MM.1S (cell line): Measurements from ENCODE around the gene TSPEAR.

ENCODE experiments used
- DNase-seq: peaks from one replicate; pipeline ENCODE4 v3.0.0-alpha.2; 2015
- H2AFZ ChIP-seq: fragments of 300-600 bp; sonication (generic); 2 replicates; pipeline ENCODE4 v1.6.0; 2016; ENCODE audit warnings: antibody characterized with exemption, low read length
- H3F3A ChIP-seq: fragments of 300-600 bp; sonication (generic); 2 replicates; pipeline ENCODE4 v1.6.1; 2016; ENCODE audit warnings: mild to moderate bottlenecking, antibody characterized with exemption, low read length, moderate library complexity, mixed read lengths; ENCODE audit not compliant: insufficient read depth
- H3K27ac ChIP-seq: fragments of 300-600 bp; sonication (generic); 2 replicates; pipeline ENCODE4 v1.5.1; 2016; ENCODE audit warnings: mild to moderate bottlenecking, low read length
- H3K27me3 ChIP-seq: fragments of 300-600 bp; sonication (generic); replicated peaks from 2 replicates; pipeline ENCODE4 v1.6.0; 2016; ENCODE audit warnings: low read length; ENCODE audit not compliant: insufficient read depth
- H3K36me3 ChIP-seq: fragments of 300-600 bp; sonication (generic); replicated peaks from 2 replicates; pipeline ENCODE4 v1.6.1; 2016; ENCODE audit warnings: mild to moderate bottlenecking, low read length, mixed read lengths; ENCODE audit not compliant: insufficient read depth
- H3K4me1 ChIP-seq: fragments of 300-600 bp; sonication (generic); 2 replicates; pipeline ENCODE4 v1.6.1; 2016; ENCODE audit warnings: low read length, mixed read lengths
- H3K4me2 ChIP-seq: fragments of 300-600 bp; sonication (generic); 2 replicates; pipeline ENCODE4 v1.6.0; 2016; ENCODE audit warnings: low read depth, low read length
- H3K4me3 ChIP-seq: fragments of 300-600 bp; sonication (generic); 2 replicates; pipeline ENCODE4 v1.5.1; 2016; ENCODE audit warnings: low read length, mixed read lengths
- H3K79me2 ChIP-seq: fragments of 300-600 bp; sonication (generic); 2 replicates; pipeline ENCODE4 v1.6.1; 2016; ENCODE audit warnings: mixed run types, low read length, mixed read lengths
- H3K9ac ChIP-seq: fragments of 300-600 bp; sonication (generic); 2 replicates; pipeline ENCODE4 v1.6.1; 2016; ENCODE audit warnings: low read length, mixed read lengths
- H3K9me2 ChIP-seq: fragments of 300-600 bp; sonication (generic); replicated peaks from 2 replicates; pipeline ENCODE4 v1.6.1; 2016; ENCODE audit warnings: mild to moderate bottlenecking, low read length, mixed read lengths; ENCODE audit not compliant: insufficient read depth
- H3K9me3 ChIP-seq: fragments of 300-600 bp; sonication (generic); replicated peaks from 2 replicates; pipeline ENCODE4 v1.6.1; 2016; ENCODE audit warnings: mild to moderate bottlenecking, low read length, mixed read lengths; ENCODE audit not compliant: insufficient read depth
- H4K20me1 ChIP-seq: fragments of 300-600 bp; sonication (generic); 2 replicates; pipeline ENCODE4 v1.6.1; 2016; ENCODE audit warnings: mild to moderate bottlenecking, low read length, moderate library complexity, mixed read lengths; ENCODE audit not compliant: insufficient read depth
- CTCF ChIP-seq: fragments of 300-600 bp; sonication (generic); IDR thresholded peaks from 2 replicates; pipeline ENCODE4 v1.5.1; 2016; ENCODE audit warnings: antibody characterized with exemption, low read length, mixed read lengths
- EZH2 ChIP-seq: fragments of 300-600 bp; sonication (generic); optimal IDR thresholded peaks from 2 replicates; pipeline ENCODE3; 2017; ENCODE audit warnings: low read depth, mild to moderate bottlenecking, antibody characterized with exemption, low read length, mixed read lengths
- EZH2phosphoT487 ChIP-seq: fragments of 300-600 bp; sonication (generic); IDR thresholded peaks from 2 replicates; pipeline ENCODE4 v1.6.1; 2018; ENCODE audit warnings: antibody characterized with exemption, low read length

TSPEAR gene

GRCh38 chr21:44756423-44757185, 45.2 kb upstream of the TSPEAR start:
- no peaks in the 10 kb centered on the region for H4K20me1 ChIP-seq
- H3K27ac ChIP-seq, result no peak overlapping the region
- H3K36me3 ChIP-seq, result no peaks in the 10 kb centered on the region
- no peaks in the 10 kb centered on the region for H3K9me3 ChIP-seq
- H3K27me3 ChIP-seq, result peaks cover 96% of the 10 kb centered on the region
- no peak overlapping the region for H3K4me3 ChIP-seq
- no peak for DNase-seq
- H3K4me1 ChIP-seq, result no peaks in the 10 kb centered on the region
- H3F3A ChIP-seq, result no peaks in the 10 kb centered on the region
- no peak overlapping the region for H2AFZ ChIP-seq
- no peak overlapping the region for H3K9ac ChIP-seq
- no peak overlapping the region for H3K4me2 ChIP-seq
- TF ChIP-seq EZH2phosphoT487, result no peak
- TF ChIP-seq CTCF, result no peak
- no peak for TF ChIP-seq EZH2
- no peaks in the 10 kb centered on the region for H3K9me2 ChIP-seq
- no peaks in the 10 kb centered on the region for H3K79me2 ChIP-seq

- Histone ChIP-seq H3K27me3 (peaks cover 98% of the 10 kb centered on the region), H3K4me1 (no peaks in the 10 kb centered on the region), H4K20me1 (no peaks in the 10 kb centered on the region), H3K9me2 (no peaks in the 10 kb centered on the region), H3K4me3 (no peak overlapping the region), H3K79me2 (no peaks in the 10 kb centered on the region), H2AFZ (no peak overlapping the region), H3K9ac (no peak overlapping the region), H3F3A (no peaks in the 10 kb centered on the region), H3K9me3 (no peaks in the 10 kb centered on the region), H3K4me2 (no peak overlapping the region), H3K36me3 (no peaks in the 10 kb centered on the region), H3K27ac (no peak overlapping the region)
- DNase-seq, result no peak
- TF ChIP-seq CTCF (no peak), EZH2phosphoT487 (no peak), EZH2 (no peak)
Measured at GRCh38 chr21:44755227-44755626, 43.9 kb upstream of the TSPEAR start.

GRCh38 chr21:44753357-44753756, 42.0 kb upstream of the TSPEAR start:
- H3K27me3 ChIP-seq, result peaks cover 98% of the 10 kb centered on the region
- DNase-seq, result no peak
- H3F3A ChIP-seq, result no peaks in the 10 kb centered on the region
- H4K20me1 ChIP-seq, result no peaks in the 10 kb centered on the region
- no peak overlapping the region for H3K9ac ChIP-seq
- no peak overlapping the region for H3K27ac ChIP-seq
- H3K36me3 ChIP-seq, result no peaks in the 10 kb centered on the region
- TF ChIP-seq EZH2, result no peak
- TF ChIP-seq CTCF, result no peak
- no peak for TF ChIP-seq EZH2phosphoT487
- H3K9me2 ChIP-seq, result no peaks in the 10 kb centered on the region
- H3K4me1 ChIP-seq, result no peaks in the 10 kb centered on the region
- no peaks in the 10 kb centered on the region for H3K9me3 ChIP-seq
- H3K4me2 ChIP-seq, result no peak overlapping the region
- H3K79me2 ChIP-seq, result no peaks in the 10 kb centered on the region
- H2AFZ ChIP-seq, result no peak overlapping the region
- H3K4me3 ChIP-seq, result no peak overlapping the region
